WTC11 (cell line): ENCODE measurements around the gene SMPX. TPM values are rescaled to one million over a fixed set of nuclear protein-coding genes. Genes with fewer than 3 reads are reported as not detected.
"Not testable (repeated sequence)": the region's sequence is repeated elsewhere in the genome, so short reads cannot be mapped to it uniquely, and the experiment has no call there.

Source experiments
- ATAC-seq: fragments of 200-7000 bp; cut with Tn5 transposase; 2 replicates; pipeline ENCODE4 v1.10.0; 2021; ENCODE audit warnings: mild to moderate bottlenecking, moderate library complexity
- CTCF ChIA-PET: fragments of 300-600 bp; sonication (Branson Sonifier 250); formaldehyde crosslinking; loops from one replicate; lab custom pipeline; 2021; ENCODE audit warnings: antibody characterized with exemption; lab: Charles Lee
- POLR2A ChIA-PET: fragments of 350-600 bp; sonication (Branson Sonifier 250); formaldehyde crosslinking; loops from one replicate; lab custom pipeline; 2021; ENCODE audit warnings: antibody characterized with exemption; lab: Charles Lee
- DNase-seq: peaks from one replicate; pipeline ENCODE4 v3.0.0; 2021; ENCODE audit warnings: low spot score
- H3K27ac Mint-ChIP-seq: 2 replicates; pipeline ENCODE4 v1.8.0; 2021; ENCODE audit warnings: mixed read lengths
- H3K27me3 Mint-ChIP-seq: 2 replicates; pipeline ENCODE4 v1.8.0; 2021; ENCODE audit warnings: low read depth, mild to moderate bottlenecking, moderate library complexity, mixed read lengths
- H3K36me3 Mint-ChIP-seq: 2 replicates; pipeline ENCODE4 v1.8.0; 2021; ENCODE audit warnings: mixed read lengths
- H3K4me1 Mint-ChIP-seq: 2 replicates; pipeline ENCODE4 v1.8.0; 2022; ENCODE audit warnings: mixed read lengths
- H3K4me3 Mint-ChIP-seq: 2 replicates; pipeline ENCODE4 v1.8.0; 2021; ENCODE audit warnings: mild to moderate bottlenecking, moderate library complexity, mixed read lengths
- H3K9me3 Mint-ChIP-seq: 2 replicates; pipeline ENCODE4 v1.8.0; 2021; ENCODE audit warnings: mixed read lengths
- ESRRA ChIP-seq: sonication (generic); formaldehyde crosslinking; IDR thresholded peaks from 2 replicates; pipeline ENCODE4 v1.8.1; 2022; ENCODE audit warnings: mild to moderate bottlenecking, missing genetic modification reagents, borderline replicate concordance
- GRHL2 ChIP-seq: fragments of 250-450 bp; sonication (Bioruptor Pico); IDR thresholded peaks from 2 replicates; pipeline ENCODE4 v1.8.0; 2022; ENCODE audit warnings: mild to moderate bottlenecking, moderate library complexity; ENCODE audit not compliant: insufficient replicate concordance, severe bottlenecking
- IRF2 ChIP-seq: sonication (generic); formaldehyde crosslinking; IDR thresholded peaks from 2 replicates; pipeline ENCODE4 v1.8.0; 2022; ENCODE audit warnings: low read depth, missing genetic modification reagents, borderline replicate concordance
- NFE2L1 ChIP-seq: sonication (generic); formaldehyde crosslinking; IDR thresholded peaks from 2 replicates; pipeline ENCODE4 v1.8.1; 2023; ENCODE audit warnings: missing genetic modification reagents
- NR1H2 ChIP-seq: sonication (generic); formaldehyde crosslinking; IDR thresholded peaks from 2 replicates; pipeline ENCODE4 v1.9.0; 2021; ENCODE audit warnings: mild to moderate bottlenecking, moderate library complexity, missing genetic modification reagents
- TCF7 ChIP-seq: sonication (generic); formaldehyde crosslinking; IDR thresholded peaks from 2 replicates; pipeline ENCODE4 v1.8.0; 2022; ENCODE audit warnings: mild to moderate bottlenecking, low read depth, missing genetic modification reagents, moderate library complexity
- ZNF219 ChIP-seq: sonication (generic); formaldehyde crosslinking; IDR thresholded peaks from 2 replicates; pipeline ENCODE4 v1.8.0; 2023; ENCODE audit warnings: missing genetic modification reagents, mild to moderate bottlenecking, borderline replicate concordance
- ZNF416 ChIP-seq: fragments of 250-450 bp; sonication (Bioruptor Pico); IDR thresholded peaks from 2 replicates; pipeline ENCODE4 v1.9.0; 2021; ENCODE audit warnings: mild to moderate bottlenecking, inconsistent platforms
- total RNA-seq: library from RNA; stranded (reverse); gene quantifications from 3 replicates; pipeline ENCODE4 v1.2.3, GENCODE V29; 2021
- TF ChIP-seq, protein P1 (sequence below): sonication (generic); formaldehyde crosslinking; IDR thresholded peaks from 2 replicates; pipeline ENCODE4 v1.8.1; 2023; ENCODE audit warnings: mild to moderate bottlenecking, missing genetic modification reagents
- TF ChIP-seq, protein P2 (sequence below): sonication (generic); formaldehyde crosslinking; IDR thresholded peaks from 2 replicates; pipeline ENCODE4 v1.8.1; 2022; ENCODE audit warnings: mild to moderate bottlenecking, moderate library complexity, missing genetic modification reagents
- TF ChIP-seq, protein P3 (sequence below): fragments of 250-450 bp; sonication (Bioruptor Pico); IDR thresholded peaks from 2 replicates; pipeline ENCODE4 v1.8.0; 2021; ENCODE audit warnings: mild to moderate bottlenecking
- TF ChIP-seq, protein P4 (sequence below): sonication (generic); formaldehyde crosslinking; IDR thresholded peaks from 2 replicates; pipeline ENCODE4 v1.8.1; 2023; ENCODE audit warnings: mild to moderate bottlenecking, missing genetic modification reagents, moderate library complexity
- TF ChIP-seq, protein P5 (sequence below): sonication (generic); formaldehyde crosslinking; IDR thresholded peaks from 2 replicates; pipeline ENCODE4 v1.8.0; 2022; ENCODE audit warnings: mild to moderate bottlenecking, missing genetic modification reagents

SMPX gene
- total RNA-seq, 1 experiment from 2014 or later = not detected

DNA sequence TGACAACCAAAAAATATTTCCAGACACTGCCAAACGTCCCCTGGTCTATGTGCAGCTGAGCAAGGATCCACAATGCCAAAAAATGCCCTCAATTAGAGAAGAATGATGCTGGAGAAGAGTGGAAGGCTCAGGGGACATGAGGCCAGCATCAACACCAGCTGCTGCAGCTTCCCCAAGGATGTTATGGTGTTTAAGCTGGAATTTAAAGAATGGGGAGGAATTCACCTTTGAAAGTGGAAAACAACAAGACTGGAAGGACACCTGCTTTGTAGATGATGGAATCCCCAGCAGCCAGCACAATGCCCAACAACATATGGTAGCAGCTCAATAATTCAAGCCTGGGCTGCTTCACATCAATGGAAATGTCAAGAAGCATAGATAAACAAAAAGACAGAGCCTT is 20.3 kb upstream of the SMPX start:
- DNase-seq = no peak
- Mint-ChIP-seq H3K27ac (no peak overlapping the region), H3K36me3 (no peaks in the 10 kb centered on the region), H3K9me3 (no peaks in the 10 kb centered on the region), H3K27me3 (no peaks in the 10 kb centered on the region), H3K4me1 (peaks cover 31% of the 10 kb centered on the region), H3K4me3 (no peak overlapping the region)
- ChIA-PET POLR2A (no interaction called here), CTCF (no interaction called here)
- no peak for TF ChIP-seq GRHL2 (CRISPR knock-in tag)
- TF ChIP-seq ZNF416 (CRISPR knock-in tag) = no peak
- TF ChIP-seq ZNF219 (CRISPR knock-in tag) = no peak
- TF ChIP-seq IRF2 = no peak
- TF ChIP-seq ESRRA (CRISPR knock-in tag) = no peak
- TF ChIP-seq TCF7 = no peak
- TF ChIP-seq, protein P1, sequence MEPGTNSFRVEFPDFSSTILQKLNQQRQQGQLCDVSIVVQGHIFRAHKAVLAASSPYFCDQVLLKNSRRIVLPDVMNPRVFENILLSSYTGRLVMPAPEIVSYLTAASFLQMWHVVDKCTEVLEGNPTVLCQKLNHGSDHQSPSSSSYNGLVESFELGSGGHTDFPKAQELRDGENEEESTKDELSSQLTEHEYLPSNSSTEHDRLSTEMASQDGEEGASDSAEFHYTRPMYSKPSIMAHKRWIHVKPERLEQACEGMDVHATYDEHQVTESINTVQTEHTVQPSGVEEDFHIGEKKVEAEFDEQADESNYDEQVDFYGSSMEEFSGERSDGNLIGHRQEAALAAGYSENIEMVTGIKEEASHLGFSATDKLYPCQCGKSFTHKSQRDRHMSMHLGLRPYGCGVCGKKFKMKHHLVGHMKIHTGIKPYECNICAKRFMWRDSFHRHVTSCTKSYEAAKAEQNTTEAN (CRISPR knock-in tag) = no peak
- TF ChIP-seq, protein P2, sequence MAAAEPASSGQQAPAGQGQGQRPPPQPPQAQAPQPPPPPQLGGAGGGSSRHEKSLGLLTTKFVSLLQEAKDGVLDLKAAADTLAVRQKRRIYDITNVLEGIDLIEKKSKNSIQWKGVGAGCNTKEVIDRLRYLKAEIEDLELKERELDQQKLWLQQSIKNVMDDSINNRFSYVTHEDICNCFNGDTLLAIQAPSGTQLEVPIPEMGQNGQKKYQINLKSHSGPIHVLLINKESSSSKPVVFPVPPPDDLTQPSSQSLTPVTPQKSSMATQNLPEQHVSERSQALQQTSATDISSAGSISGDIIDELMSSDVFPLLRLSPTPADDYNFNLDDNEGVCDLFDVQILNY (CRISPR knock-in tag) = no peak
- TF ChIP-seq, protein P3, sequence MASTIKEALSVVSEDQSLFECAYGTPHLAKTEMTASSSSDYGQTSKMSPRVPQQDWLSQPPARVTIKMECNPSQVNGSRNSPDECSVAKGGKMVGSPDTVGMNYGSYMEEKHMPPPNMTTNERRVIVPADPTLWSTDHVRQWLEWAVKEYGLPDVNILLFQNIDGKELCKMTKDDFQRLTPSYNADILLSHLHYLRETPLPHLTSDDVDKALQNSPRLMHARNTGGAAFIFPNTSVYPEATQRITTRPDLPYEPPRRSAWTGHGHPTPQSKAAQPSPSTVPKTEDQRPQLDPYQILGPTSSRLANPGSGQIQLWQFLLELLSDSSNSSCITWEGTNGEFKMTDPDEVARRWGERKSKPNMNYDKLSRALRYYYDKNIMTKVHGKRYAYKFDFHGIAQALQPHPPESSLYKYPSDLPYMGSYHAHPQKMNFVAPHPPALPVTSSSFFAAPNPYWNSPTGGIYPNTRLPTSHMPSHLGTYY (CRISPR knock-in tag) = no peak
- ATAC-seq = peak; percentile 56

DNA sequence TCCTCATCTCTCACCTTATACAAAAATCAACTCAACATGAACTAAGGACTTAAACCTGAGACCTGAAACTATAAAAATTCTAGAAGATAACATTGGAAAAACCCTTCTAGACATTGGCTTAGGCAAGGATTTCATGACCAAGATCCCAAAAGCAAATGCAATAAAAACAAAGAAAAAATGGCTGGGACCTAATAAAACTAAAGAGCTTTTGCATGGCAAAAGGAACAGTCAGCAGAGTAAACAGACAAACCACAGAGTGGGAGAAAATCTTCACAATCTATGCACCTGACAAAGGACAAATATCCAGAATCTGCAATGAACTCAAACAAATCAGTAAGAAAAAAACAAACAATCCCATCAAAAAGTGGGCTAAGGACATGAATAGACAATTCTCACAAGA is 17.2 kb upstream of the SMPX start:
- POLR2A ChIA-PET, H3K9me3 Mint-ChIP-seq, ATAC-seq, CTCF ChIA-PET, H3K36me3 Mint-ChIP-seq, H3K4me3 Mint-ChIP-seq, H3K27me3 Mint-ChIP-seq, DNase-seq: not testable (repeated sequence)
- peak overlapping the region; percentile 47 for H3K27ac Mint-ChIP-seq
- peaks cover 39% of the 10 kb centered on the region for H3K4me1 Mint-ChIP-seq

DNA sequence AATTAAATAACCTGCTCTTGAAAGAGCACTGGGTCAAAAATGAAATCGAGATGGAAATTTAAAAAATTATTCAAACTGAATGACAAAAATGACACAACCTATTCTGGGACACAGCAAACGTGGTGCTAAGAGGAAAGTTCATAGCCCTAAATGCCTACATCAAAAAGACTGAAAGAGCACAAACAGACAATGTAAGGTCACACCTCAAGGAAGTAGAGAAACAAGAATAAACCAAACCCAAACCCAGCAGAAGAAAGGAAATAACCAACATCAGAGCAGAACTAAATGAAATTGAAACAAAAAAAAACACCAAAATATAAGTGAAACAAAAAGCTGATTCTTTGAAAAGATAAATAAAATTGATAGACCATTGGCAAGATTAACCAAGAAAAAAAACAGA is 15.1 kb upstream of the SMPX start:
- H3K4me3 Mint-ChIP-seq = not testable (repeated sequence)

DNA sequence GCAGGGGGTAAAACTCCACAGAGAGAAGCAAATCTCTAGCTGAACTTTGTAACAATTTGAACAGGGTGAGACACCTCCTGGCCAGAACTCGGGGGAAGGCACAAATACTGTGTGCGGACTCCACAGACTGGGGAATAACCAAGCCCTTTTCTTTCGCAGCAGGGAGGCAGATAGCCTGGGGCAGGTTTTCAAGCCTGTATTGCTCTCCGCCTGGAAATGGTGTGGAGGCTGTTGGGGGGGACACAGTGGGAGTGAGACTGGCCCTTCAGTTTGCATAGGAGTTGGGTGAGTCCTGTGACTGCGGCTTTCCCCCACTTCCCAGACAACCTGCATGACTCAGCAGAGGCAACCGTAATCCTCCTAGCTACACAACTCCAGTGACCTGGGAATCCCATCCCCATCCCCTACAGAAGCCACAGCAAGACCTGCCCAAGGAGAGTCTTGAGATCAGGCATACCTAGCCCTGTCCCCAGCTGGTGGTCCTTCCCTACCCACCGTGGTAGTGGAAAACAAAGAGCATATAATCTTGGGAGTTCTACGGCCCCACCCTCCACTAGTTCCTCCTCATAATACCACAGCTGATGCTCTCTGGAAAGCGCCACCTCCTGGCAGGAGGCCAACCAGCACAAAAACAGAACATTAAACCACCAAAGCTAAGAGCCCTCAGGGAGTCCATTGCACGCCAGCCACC is 12.9 kb upstream of the SMPX start:
- peak; percentile 33 for DNase-seq
- CTCF ChIA-PET = interaction anchor here (0.6 to 1.8 kb wide), 6 partner anchors 13 to 1966 kb away, joined by 3 to 8 read pairs (median 4); partner anchors contain the start of gene SMPX

More for the DNA sequence above, 15.1 kb upstream of the SMPX start:
- DNase-seq, H3K27me3 Mint-ChIP-seq, H3K27ac Mint-ChIP-seq, H3K9me3 Mint-ChIP-seq, ATAC-seq, POLR2A ChIA-PET, H3K36me3 Mint-ChIP-seq, CTCF ChIA-PET: not testable (repeated sequence)
- H3K4me1 Mint-ChIP-seq = peaks cover 26% of the 10 kb centered on the region

More for the DNA sequence above, 12.9 kb upstream of the SMPX start:
- TF ChIP-seq, protein P4, sequence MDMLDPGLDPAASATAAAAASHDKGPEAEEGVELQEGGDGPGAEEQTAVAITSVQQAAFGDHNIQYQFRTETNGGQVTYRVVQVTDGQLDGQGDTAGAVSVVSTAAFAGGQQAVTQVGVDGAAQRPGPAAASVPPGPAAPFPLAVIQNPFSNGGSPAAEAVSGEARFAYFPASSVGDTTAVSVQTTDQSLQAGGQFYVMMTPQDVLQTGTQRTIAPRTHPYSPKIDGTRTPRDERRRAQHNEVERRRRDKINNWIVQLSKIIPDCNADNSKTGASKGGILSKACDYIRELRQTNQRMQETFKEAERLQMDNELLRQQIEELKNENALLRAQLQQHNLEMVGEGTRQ (CRISPR knock-in tag) = no peak
- TF ChIP-seq NFE2L1 = peak; percentile 52; the same call in 1 of the 2 replicates
- TF ChIP-seq, protein P5, sequence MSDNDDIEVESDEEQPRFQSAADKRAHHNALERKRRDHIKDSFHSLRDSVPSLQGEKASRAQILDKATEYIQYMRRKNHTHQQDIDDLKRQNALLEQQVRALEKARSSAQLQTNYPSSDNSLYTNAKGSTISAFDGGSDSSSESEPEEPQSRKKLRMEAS = no peak
- TF ChIP-seq NR1H2 (CRISPR knock-in tag) = no peak
- 0 out of 2 replicates have a peak, but pooled peaks cover 4% of the 10 kb centered on the region for H3K27me3 Mint-ChIP-seq
- H3K4me3 Mint-ChIP-seq = no peak overlapping the region
- no peak overlapping the region for H3K27ac Mint-ChIP-seq
- POLR2A ChIA-PET = no interaction called here
- ATAC-seq = peak; percentile 67
- H3K4me1 Mint-ChIP-seq = peaks cover 15% of the 10 kb centered on the region
- 0 out of 2 replicates have a peak, but pooled peaks cover 4% of the 10 kb centered on the region for H3K36me3 Mint-ChIP-seq
- peaks cover 16% of the 10 kb centered on the region for H3K9me3 Mint-ChIP-seq
